ENCODE data around the gene SPINDOC.

DNA sequence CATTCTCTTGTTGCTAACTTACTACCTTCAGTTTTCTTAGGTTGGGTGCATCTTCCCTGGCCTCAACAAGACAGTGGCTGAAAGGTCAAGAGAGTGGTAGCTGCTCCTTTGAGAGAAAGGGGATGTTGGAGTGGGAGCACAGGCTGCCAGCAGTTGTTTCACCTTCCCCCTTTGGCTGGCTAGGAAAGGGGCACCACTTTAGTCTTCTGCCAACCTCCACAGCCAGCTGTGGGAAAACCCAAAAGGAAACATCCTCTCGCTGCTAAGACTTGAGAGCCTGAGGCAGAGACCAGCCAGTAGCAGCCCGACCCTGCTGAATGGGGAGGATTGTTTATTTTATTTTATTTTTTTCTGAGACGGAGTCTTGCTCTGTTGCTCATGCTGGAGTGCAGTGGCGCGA is 60.1 kb downstream of the SPINDOC start:
- TF ChIP-seq OSR1 (CRISPR knock-in tag; IDR thresholded peaks at IDR 0.05), result no peak
- TF ChIP-seq, protein P1, sequence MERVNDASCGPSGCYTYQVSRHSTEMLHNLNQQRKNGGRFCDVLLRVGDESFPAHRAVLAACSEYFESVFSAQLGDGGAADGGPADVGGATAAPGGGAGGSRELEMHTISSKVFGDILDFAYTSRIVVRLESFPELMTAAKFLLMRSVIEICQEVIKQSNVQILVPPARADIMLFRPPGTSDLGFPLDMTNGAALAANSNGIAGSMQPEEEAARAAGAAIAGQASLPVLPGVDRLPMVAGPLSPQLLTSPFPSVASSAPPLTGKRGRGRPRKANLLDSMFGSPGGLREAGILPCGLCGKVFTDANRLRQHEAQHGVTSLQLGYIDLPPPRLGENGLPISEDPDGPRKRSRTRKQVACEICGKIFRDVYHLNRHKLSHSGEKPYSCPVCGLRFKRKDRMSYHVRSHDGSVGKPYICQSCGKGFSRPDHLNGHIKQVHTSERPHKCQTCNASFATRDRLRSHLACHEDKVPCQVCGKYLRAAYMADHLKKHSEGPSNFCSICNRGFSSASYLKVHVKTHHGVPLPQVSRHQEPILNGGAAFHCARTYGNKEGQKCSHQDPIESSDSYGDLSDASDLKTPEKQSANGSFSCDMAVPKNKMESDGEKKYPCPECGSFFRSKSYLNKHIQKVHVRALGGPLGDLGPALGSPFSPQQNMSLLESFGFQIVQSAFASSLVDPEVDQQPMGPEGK (CRISPR knock-in tag; IDR thresholded peaks at IDR 0.05; ENCODE audit: borderline replicate concordance), result no peak
- TF ChIP-seq PPARA (CRISPR knock-in tag; IDR thresholded peaks at IDR 0.05; ENCODE audit: borderline replicate concordance), result no peak
- TF ChIP-seq ZNF70 (CRISPR knock-in tag; IDR thresholded peaks at IDR 0.05), result no peak
- no peak for TF ChIP-seq ZFP30 (CRISPR knock-in tag; IDR thresholded peaks at IDR 0.05)
- no peak for TF ChIP-seq SNAI2 (CRISPR knock-in tag; IDR thresholded peaks at IDR 0.05)
- TF ChIP-seq, protein P2, sequence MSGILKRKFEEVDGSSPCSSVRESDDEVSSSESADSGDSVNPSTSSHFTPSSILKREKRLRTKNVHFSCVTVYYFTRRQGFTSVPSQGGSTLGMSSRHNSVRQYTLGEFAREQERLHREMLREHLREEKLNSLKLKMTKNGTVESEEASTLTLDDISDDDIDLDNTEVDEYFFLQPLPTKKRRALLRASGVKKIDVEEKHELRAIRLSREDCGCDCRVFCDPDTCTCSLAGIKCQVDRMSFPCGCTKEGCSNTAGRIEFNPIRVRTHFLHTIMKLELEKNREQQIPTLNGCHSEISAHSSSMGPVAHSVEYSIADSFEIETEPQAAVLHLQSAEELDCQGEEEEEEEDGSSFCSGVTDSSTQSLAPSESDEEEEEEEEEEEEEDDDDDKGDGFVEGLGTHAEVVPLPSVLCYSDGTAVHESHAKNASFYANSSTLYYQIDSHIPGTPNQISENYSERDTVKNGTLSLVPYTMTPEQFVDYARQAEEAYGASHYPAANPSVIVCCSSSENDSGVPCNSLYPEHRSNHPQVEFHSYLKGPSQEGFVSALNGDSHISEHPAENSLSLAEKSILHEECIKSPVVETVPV (CRISPR knock-in tag; IDR thresholded peaks at IDR 0.05), result no peak
- no peak for TF ChIP-seq ZFP3 (CRISPR knock-in tag; IDR thresholded peaks at IDR 0.05)
